ENCODE data around the gene DTX2. TPM values are rescaled to one million over a fixed set of nuclear protein-coding genes. Genes with fewer than 3 reads are reported as not detected.

Gene DTX2
- total RNA-seq, 2 experiments from 2014 or later = 9.6 to 27.8 TPM

- Histone ChIP-seq H3K4me2 (ENCODE audit: low read length) (no peak overlapping the region), H3K9me2 (ENCODE audit: insufficient read depth, low read length) (no peaks in the 10 kb centered on the region), H3K9me3 (ENCODE audit: low read length) (no peaks in the 10 kb centered on the region), H4K20me1 (ENCODE audit: insufficient read depth, low read length) (no peaks in the 10 kb centered on the region), H3K27ac (ENCODE audit: low read depth, low read length, poor library complexity, severe bottlenecking) (no peak overlapping the region), H3K4me3 (ENCODE audit: low read depth, low read length, poor library complexity, severe bottlenecking) (no peak overlapping the region), H2AFZ (ENCODE audit: low read length) (no peak overlapping the region), H3K4me1 (ENCODE audit: insufficient read depth, low read length, poor library complexity, severe bottlenecking) (no peaks in the 10 kb centered on the region), H3K36me3 (ENCODE audit: insufficient read depth, low read length) (no peaks in the 10 kb centered on the region), H3K79me2 (ENCODE audit: insufficient read depth, low read depth, low read length) (no peaks in the 10 kb centered on the region)
- intact Hi-C loops (cut with micrococcal nuclease; ENCODE audit: unreplicated experiment) = no loop called here
- no peak for DNase-seq (ENCODE audit: low spot score)
- TF ChIP-seq, protein P1, sequence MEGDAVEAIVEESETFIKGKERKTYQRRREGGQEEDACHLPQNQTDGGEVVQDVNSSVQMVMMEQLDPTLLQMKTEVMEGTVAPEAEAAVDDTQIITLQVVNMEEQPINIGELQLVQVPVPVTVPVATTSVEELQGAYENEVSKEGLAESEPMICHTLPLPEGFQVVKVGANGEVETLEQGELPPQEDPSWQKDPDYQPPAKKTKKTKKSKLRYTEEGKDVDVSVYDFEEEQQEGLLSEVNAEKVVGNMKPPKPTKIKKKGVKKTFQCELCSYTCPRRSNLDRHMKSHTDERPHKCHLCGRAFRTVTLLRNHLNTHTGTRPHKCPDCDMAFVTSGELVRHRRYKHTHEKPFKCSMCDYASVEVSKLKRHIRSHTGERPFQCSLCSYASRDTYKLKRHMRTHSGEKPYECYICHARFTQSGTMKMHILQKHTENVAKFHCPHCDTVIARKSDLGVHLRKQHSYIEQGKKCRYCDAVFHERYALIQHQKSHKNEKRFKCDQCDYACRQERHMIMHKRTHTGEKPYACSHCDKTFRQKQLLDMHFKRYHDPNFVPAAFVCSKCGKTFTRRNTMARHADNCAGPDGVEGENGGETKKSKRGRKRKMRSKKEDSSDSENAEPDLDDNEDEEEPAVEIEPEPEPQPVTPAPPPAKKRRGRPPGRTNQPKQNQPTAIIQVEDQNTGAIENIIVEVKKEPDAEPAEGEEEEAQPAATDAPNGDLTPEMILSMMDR (conservative IDR thresholded peaks at IDR 0.05; ENCODE audit: low read length) = 0 out of 2 replicates have a peak, but pooled peaks have one; percentile 32
- no peak for TF ChIP-seq EZH2phosphoT487 (IDR thresholded peaks at IDR 0.05; ENCODE audit: borderline replicate concordance, low read depth, low read length)
- no TSS peak for BruUV-seq (replicated peaks)
- ChIA-PET CTCF (ENCODE audit: unreplicated experiment) (no interaction called here), POLR2A (no interaction called here)
Measured at GRCh38 chr7:76512941-76513816, 51.7 kb downstream of the DTX2 start.

DNA sequence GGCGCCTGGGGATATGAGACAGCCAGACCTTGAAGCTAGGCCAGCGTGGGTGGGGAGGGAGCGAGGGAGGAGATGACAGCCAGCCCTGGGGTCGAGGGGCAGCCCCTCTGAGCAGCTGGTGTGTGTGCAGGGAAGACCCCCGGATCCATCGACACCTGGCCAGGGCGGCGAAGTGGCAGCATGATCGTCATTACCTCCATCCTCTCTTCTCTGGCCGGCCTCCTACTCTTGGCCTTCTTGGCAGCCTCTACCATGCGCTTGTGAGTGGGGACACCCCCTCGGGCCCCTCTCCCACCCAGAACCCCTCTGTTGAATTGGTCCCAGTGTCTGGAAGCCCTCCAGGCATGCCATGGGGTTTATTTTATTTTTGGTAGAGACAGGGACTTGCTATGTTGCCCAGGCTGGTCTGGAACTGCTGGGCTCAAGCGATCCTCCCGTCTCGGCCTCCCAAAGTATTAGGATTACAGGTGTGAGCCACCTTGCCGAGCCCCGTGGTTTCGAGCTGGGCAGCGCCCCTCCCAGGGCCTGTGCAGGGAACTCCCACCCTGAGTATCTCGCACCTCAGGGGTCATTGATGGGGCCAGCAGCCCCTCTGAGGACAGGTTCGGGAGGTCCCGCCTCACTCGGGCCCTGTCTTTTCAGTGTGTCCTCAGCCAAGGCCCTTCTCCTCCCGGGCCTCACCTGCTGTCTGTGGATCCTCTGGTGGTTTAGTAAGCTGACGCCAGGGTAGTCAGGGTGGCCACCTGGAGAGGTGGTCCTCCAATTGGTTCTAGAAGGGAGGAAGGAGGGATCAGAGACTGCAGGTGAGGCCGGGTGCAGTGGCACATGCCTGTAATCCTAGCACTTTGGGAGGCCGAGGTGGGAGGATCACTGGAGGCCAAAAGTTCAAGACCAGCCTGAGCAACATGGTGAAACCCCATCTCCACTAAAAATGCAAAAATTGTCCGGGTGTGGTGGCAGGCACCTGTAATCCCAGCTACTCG is 52.6 kb downstream of the DTX2 start:
- POLR2A ChIA-PET = no interaction called here
- no peak overlapping the region for H3K4me2 ChIP-seq (ENCODE audit: low read length)

More for the DNA sequence above, 52.6 kb downstream of the DTX2 start:
- H3K79me2 ChIP-seq (ENCODE audit: insufficient read depth, low read depth, low read length) = no peaks in the 10 kb centered on the region
- no peak for DNase-seq (ENCODE audit: low spot score)
- no peaks in the 10 kb centered on the region for H3K9me2 ChIP-seq (ENCODE audit: insufficient read depth, low read length)
- H3K4me3 ChIP-seq (ENCODE audit: low read depth, low read length, poor library complexity, severe bottlenecking) = no peak overlapping the region
- H3K4me1 ChIP-seq (ENCODE audit: insufficient read depth, low read length, poor library complexity, severe bottlenecking) = no peaks in the 10 kb centered on the region
- no peaks in the 10 kb centered on the region for H3K9me3 ChIP-seq (ENCODE audit: low read length)
- H2AFZ ChIP-seq (ENCODE audit: low read length) = no peak overlapping the region
- intact Hi-C loops (cut with micrococcal nuclease; ENCODE audit: unreplicated experiment) = no loop called here
- no TSS peak for BruUV-seq (replicated peaks)
- no peak overlapping the region for H3K27ac ChIP-seq (ENCODE audit: low read depth, low read length, poor library complexity, severe bottlenecking)
- TF ChIP-seq, protein P1 (conservative IDR thresholded peaks at IDR 0.05; ENCODE audit: low read length) = no peak
- no peak for TF ChIP-seq EZH2phosphoT487 (IDR thresholded peaks at IDR 0.05; ENCODE audit: borderline replicate concordance, low read depth, low read length)
- no peaks in the 10 kb centered on the region for H4K20me1 ChIP-seq (ENCODE audit: insufficient read depth, low read length)
- no peaks in the 10 kb centered on the region for H3K36me3 ChIP-seq (ENCODE audit: insufficient read depth, low read length)
- CTCF ChIA-PET (ENCODE audit: unreplicated experiment) = no interaction called here

Data from OCI-LY7 (cell line).